OCI-LY7 (cell line): ENCODE results near the gene TNNI3K. TPM values are rescaled to one million over a fixed set of nuclear protein-coding genes. Genes with fewer than 3 reads are reported as not detected.

Source experiments
- BruUV-seq: library from RNA; stranded (reverse); fragments of 400-500 nt; replicated peaks from 2 replicates; lab custom pipeline; 2021; lab: Mats Ljungman, UMichigan
- CTCF ChIA-PET: fragments of 300-600 bp; sonication (Branson Sonifier 250); formaldehyde crosslinking; loops from one replicate; lab custom pipeline; 2022; ENCODE audit warnings: antibody characterized with exemption; ENCODE audit not compliant: unreplicated experiment; lab: Charles Lee
- POLR2A ChIA-PET: fragments of 300-600 bp; sonication (Branson Sonifier 250); formaldehyde crosslinking; loops from one replicate; lab custom pipeline; 2022; ENCODE audit warnings: antibody characterized with exemption; lab: Charles Lee
- DNase-seq: peaks from one replicate; pipeline ENCODE4 v3.0.0-alpha.2; 2015; ENCODE audit warnings: low spot score
- H2AFZ ChIP-seq: fragments of 200-600 bp; sonication (generic), shearing (Covaris generic); 2 replicates; pipeline ENCODE4 v1.6.1; 2014; ENCODE audit warnings: mild to moderate bottlenecking, antibody characterized with exemption, low read length, moderate library complexity
- H3K27ac ChIP-seq: fragments of 200-600 bp; sonication (generic); 2 replicates; pipeline ENCODE4 v1.5.1; 2014; ENCODE audit warnings: mixed run types, low read depth, mild to moderate bottlenecking, moderate library complexity, low read length, inconsistent platforms; ENCODE audit not compliant: poor library complexity, severe bottlenecking
- H3K36me3 ChIP-seq: fragments of 200-600 bp; sonication (generic); 2 replicates; pipeline ENCODE4 v1.6.1; 2014; ENCODE audit warnings: mild to moderate bottlenecking, antibody characterized with exemption, low read length, moderate library complexity, mixed read lengths; ENCODE audit not compliant: insufficient read depth
- H3K4me1 ChIP-seq: fragments of 200-600 bp; sonication (generic); 2 replicates; pipeline ENCODE4 v1.5.1; 2014; ENCODE audit warnings: mild to moderate bottlenecking, low read length; ENCODE audit not compliant: insufficient read depth, poor library complexity, severe bottlenecking
- H3K4me2 ChIP-seq: fragments of 200-600 bp; sonication (generic); 2 replicates; pipeline ENCODE4 v1.6.1; 2014; ENCODE audit warnings: mild to moderate bottlenecking, low read length
- H3K4me3 ChIP-seq: fragments of 200-600 bp; sonication (generic); 2 replicates; pipeline ENCODE4 v1.5.1; 2014; ENCODE audit warnings: mild to moderate bottlenecking, low read depth, low read length; ENCODE audit not compliant: poor library complexity, severe bottlenecking
- H3K79me2 ChIP-seq: fragments of 200-600 bp; sonication (generic); 2 replicates; pipeline ENCODE4 v1.6.1; 2016; ENCODE audit warnings: low read depth, mild to moderate bottlenecking, low read length, moderate library complexity, mixed read lengths; ENCODE audit not compliant: insufficient read depth
- H3K9me2 ChIP-seq: fragments of 200-600 bp; sonication (generic); 2 replicates; pipeline ENCODE4 v1.6.1; 2016; ENCODE audit warnings: mild to moderate bottlenecking, low read length, mixed read lengths; ENCODE audit not compliant: insufficient read depth
- H3K9me3 ChIP-seq: fragments of 200-600 bp; sonication (generic); 2 replicates; pipeline ENCODE4 v1.6.1; 2014; ENCODE audit warnings: mild to moderate bottlenecking, mixed run types, low read length, mixed read lengths
- H4K20me1 ChIP-seq: fragments of 200-600 bp; sonication (generic); 2 replicates; pipeline ENCODE4 v1.6.1; 2014; ENCODE audit warnings: mild to moderate bottlenecking, antibody characterized with exemption, low read length, moderate library complexity, mixed read lengths; ENCODE audit not compliant: insufficient read depth
- EZH2phosphoT487 ChIP-seq: fragments of 200-600 bp; sonication (generic); IDR thresholded peaks from 2 replicates; pipeline ENCODE4 v1.6.1; 2018; ENCODE audit warnings: low read depth, borderline replicate concordance, mild to moderate bottlenecking, mixed run types, antibody characterized with exemption, low read length, moderate library complexity, mixed read lengths
- intact Hi-C: fragments of 100-400 bp; cut with micrococcal nuclease; formaldehyde crosslinking; loops from one replicate; pipeline ENCODE4 v1.10.0; 2022; ENCODE audit not compliant: unreplicated experiment
- total RNA-seq, 2 experiments: library from RNA; depleted of rRNA in 1 of 2; stranded (reverse); fragments of >200 nt in 1 of 2; shearing (Covaris generic) in 1 of 2; gene quantifications; 2 replicates each; pipeline ENCODE4 v1.2.3, GENCODE V29; 2014 to 2022
- TF ChIP-seq, protein P1 (sequence below): fragments of 200-600 bp; sonication (generic); conservative IDR thresholded peaks from 2 replicates; pipeline ENCODE4 v1.5.1; 2014; ENCODE audit warnings: mild to moderate bottlenecking, antibody characterized with exemption, low read length, moderate library complexity, mixed read lengths

TNNI3K gene
- total RNA-seq, 2 experiments from 2014 or later: not detected

DNA sequence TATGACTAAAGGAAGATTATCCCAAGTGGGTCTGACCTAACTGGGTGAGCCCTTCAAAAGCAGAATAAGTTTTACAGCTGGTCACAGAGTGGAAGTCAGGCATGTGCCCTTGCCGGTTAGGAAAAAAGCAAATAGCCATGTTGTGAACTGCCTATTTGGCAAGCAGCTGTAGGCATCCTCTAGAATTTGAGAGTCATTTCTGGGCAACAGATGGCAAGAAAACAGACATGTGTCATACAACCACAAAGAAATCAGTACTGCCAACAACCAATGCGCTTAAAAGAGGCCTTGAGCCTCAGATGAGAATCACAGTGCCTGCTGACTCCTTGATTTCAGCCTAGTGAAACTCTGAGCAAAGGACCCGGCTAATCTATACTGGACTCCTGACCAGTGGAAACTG lies 250.4 kb downstream of the TNNI3K start:
- POLR2A ChIA-PET: no interaction called here
- Histone ChIP-seq H3K27ac (no peak overlapping the region), H3K4me3 (no peak overlapping the region), H3K9me2 (no peaks in the 10 kb centered on the region), H3K79me2 (no peaks in the 10 kb centered on the region), H4K20me1 (no peaks in the 10 kb centered on the region), H2AFZ (no peak overlapping the region), H3K4me1 (no peaks in the 10 kb centered on the region), H3K4me2 (no peak overlapping the region), H3K36me3 (no peaks in the 10 kb centered on the region), H3K9me3 (no peaks in the 10 kb centered on the region)
- TF ChIP-seq, protein P1, sequence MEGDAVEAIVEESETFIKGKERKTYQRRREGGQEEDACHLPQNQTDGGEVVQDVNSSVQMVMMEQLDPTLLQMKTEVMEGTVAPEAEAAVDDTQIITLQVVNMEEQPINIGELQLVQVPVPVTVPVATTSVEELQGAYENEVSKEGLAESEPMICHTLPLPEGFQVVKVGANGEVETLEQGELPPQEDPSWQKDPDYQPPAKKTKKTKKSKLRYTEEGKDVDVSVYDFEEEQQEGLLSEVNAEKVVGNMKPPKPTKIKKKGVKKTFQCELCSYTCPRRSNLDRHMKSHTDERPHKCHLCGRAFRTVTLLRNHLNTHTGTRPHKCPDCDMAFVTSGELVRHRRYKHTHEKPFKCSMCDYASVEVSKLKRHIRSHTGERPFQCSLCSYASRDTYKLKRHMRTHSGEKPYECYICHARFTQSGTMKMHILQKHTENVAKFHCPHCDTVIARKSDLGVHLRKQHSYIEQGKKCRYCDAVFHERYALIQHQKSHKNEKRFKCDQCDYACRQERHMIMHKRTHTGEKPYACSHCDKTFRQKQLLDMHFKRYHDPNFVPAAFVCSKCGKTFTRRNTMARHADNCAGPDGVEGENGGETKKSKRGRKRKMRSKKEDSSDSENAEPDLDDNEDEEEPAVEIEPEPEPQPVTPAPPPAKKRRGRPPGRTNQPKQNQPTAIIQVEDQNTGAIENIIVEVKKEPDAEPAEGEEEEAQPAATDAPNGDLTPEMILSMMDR: no peak
- TF ChIP-seq EZH2phosphoT487: no peak
- DNase-seq: no peak
- intact Hi-C loops: no loop called here
- CTCF ChIA-PET: no interaction called here
- no TSS peak for BruUV-seq

DNA sequence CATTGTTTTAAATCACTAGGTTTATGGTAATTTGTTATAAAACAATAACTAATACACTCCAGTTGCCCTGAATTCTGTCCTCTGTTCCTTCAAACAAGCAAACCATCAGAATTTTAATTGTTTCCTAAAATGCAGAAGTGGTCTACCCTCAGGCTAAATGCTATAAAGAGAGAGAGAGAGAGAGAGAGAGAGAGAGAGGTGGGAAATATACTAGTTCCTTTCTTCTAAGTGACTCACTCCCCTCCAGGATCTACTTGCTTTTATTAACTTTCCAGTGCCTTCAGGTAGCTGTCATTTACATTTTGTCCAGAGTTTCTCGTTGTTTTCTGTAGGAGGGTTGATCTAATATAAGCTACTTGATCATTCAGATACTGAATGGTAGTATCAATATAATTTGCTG lies 250.8 kb downstream of the TNNI3K start:
- TF ChIP-seq, protein P1: no peak
- TF ChIP-seq EZH2phosphoT487: no peak
- DNase-seq: no peak
- no peak overlapping the region for H2AFZ ChIP-seq
- POLR2A ChIA-PET: no interaction called here
- intact Hi-C loops: no loop called here
- BruUV-seq: no TSS peak
- CTCF ChIA-PET: no interaction called here
- no peaks in the 10 kb centered on the region for H3K36me3 ChIP-seq
- no peak overlapping the region for H3K4me2 ChIP-seq
- H3K79me2 ChIP-seq: no peaks in the 10 kb centered on the region
- no peaks in the 10 kb centered on the region for H3K9me3 ChIP-seq
- H3K4me3 ChIP-seq: no peak overlapping the region
- H4K20me1 ChIP-seq: no peaks in the 10 kb centered on the region
- no peaks in the 10 kb centered on the region for H3K9me2 ChIP-seq
- H3K27ac ChIP-seq: no peak overlapping the region
- no peaks in the 10 kb centered on the region for H3K4me1 ChIP-seq

DNA sequence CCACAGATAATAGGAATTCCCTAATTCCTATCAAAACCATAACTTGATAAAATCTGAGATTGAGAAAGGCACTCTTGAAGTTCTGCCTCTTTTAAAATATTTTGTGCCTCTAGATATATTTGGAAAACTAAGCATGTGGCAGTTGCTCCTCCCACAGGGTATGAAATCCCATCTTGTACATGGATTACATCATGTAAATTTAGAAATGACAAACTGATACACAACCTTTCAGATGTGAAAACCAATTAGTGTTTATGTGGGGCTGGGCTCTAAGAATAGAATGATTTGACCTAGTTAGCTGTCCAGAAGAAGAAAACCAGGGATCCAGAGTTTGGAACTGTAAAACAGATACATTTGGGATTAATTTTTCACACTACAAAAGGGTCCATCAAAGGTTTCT lies 261.5 kb downstream of the TNNI3K start:
- no peak for DNase-seq
- no peak overlapping the region for H3K4me2 ChIP-seq
- no peaks in the 10 kb centered on the region for H3K9me2 ChIP-seq
- no peaks in the 10 kb centered on the region for H3K9me3 ChIP-seq
- no peak overlapping the region for H3K4me3 ChIP-seq
- H3K4me1 ChIP-seq: no peaks in the 10 kb centered on the region
- no TSS peak for BruUV-seq
- no peaks in the 10 kb centered on the region for H4K20me1 ChIP-seq
- intact Hi-C loops: no loop called here
- H3K36me3 ChIP-seq: no peaks in the 10 kb centered on the region
- TF ChIP-seq, protein P1: no peak
- no peak for TF ChIP-seq EZH2phosphoT487
- no peaks in the 10 kb centered on the region for H3K79me2 ChIP-seq
- ChIA-PET CTCF (no interaction called here), POLR2A (no interaction called here)
- H2AFZ ChIP-seq: no peak overlapping the region
- H3K27ac ChIP-seq: no peak overlapping the region
